ENCODE results near the gene ZSCAN9. TPM values are rescaled to one million over a fixed set of nuclear protein-coding genes. Genes with fewer than 3 reads are reported as not detected.

Gene ZSCAN9
- total RNA-seq, 1 donor from 2014 or later, result 8.2 TPM

GRCh38 chr6:28218312-28219248 lies 6.5 kb upstream of the ZSCAN9 start:
- DNase-seq, result peak; percentile 91
- ATAC-seq (ENCODE audit: poor library complexity), result peak; percentile 97
- intact Hi-C loops (cut with DNase I), result no loop called here

DNA sequence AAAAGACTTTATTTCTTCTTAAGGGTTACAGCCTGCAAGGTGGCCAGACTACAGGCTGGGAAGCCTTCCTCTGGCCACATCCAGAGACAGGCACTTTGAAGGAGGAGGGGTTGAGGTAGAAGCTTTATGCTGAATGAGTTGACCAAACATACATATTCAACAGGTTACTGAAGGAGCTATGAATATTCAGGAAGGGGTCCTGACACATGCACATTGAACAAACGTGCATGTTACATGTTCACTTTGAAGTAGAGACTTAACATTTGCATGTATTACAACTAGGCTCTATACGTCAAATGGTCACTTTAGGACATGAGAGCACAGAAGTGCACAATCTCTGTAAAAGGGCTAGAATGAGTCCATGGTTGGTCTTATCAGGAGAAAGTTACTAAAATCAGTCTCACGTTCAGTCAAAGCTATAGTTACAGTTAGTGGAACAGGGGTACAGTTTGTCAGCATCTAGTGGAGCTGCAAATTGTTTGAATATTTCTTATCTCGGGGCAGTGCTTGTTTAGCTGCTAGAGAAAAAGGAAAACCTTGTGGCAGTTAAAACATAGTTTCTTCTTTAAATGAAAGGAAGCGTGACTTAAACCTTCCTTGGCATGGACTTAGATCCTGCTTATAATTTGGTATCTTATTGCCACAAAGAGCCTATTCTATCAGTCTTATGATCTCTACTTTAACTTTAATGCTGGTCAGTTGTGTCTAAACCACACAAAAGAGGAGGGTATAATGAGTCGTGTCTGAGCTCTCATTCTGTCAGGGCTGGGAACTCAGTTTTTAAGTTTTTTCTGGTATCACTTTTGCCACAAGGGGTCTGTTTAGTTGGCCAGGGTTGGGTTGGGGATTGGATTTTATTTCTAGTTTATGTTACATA lies 4.6 kb upstream of the ZSCAN9 start:
- ATAC-seq (ENCODE audit: poor library complexity) (no peak), DNase-seq (no peak)
- intact Hi-C loops (cut with DNase I), result loop anchor here (10.0 kb wide), 1 partner anchor 134 kb away; no protein-coding TSS in a partner anchor

DNA sequence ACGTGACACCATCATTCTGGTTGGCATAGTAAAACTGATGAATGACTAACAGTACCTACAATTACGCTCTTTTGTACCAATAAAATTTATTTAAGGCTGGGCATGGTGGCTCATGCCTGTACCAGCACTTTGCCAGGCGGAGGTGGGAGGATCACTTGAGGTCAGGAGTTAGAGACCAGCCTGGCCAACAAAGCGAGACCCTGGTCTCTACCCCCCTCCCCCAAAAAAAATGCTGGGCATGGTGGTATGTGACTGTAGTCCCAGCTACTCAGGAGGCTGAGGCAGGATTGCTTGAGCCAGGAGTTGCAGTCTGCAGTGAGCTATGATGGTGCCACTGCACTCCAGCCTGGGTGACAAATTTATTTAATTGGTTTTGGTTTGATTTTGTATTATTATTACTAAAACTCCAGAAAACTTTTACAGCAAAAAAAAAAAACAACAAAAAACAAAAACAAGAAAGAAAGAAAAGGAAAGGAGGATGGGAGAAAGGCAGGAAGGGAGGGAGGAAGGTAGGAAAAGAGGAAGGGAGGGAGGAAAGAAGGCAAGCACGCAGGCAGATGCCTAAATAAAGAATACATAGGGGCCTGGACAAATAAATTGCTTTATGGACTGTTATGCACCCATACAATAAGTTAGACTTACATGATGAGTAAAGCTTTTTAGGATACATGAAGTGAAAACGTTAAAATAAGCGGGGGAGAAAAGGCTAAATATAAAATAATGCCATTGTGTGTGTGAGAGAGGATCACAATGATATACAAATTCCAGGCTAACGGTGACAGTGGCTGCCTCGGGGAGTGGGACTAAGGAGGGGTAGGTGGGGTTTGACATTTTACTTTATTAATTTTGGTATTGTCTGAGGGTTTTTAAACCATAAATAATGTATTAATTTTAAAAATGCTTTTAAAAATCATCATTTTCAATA lies 682 bp upstream of the ZSCAN9 start:
- intact Hi-C loops (cut with DNase I), result loop anchor here (5.0 to 10.0 kb wide), 2 partner anchors 92 to 130 kb away; no protein-coding TSS in a partner anchor
- no peak for ATAC-seq (ENCODE audit: poor library complexity)
- no peak for DNase-seq

DNA sequence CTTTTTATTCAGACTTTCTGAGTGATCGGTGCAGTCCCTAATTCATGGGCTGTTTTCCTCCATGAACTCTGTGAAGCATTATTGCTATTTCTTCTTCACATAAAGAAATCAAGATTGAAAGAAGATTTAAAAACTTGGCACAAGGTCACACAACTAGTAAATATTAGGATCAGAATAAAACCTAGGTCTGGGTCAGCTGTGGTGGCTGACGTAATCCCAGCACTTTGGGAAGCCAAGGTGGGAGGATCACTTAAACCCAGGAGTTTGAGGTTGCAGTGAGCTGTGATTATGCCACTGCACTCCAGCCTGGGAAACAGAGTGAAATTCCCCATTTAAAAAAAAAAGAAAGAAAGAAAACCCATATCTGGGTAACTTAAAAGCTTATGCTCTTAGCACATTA lies 1.4 kb downstream of the ZSCAN9 start:
- DNase-seq (no peak), ATAC-seq (ENCODE audit: poor library complexity) (no peak)
- intact Hi-C loops (cut with DNase I), result loop anchor here (5.0 to 10.0 kb wide), 2 partner anchors 94 to 128 kb away; no protein-coding TSS in a partner anchor

DNA sequence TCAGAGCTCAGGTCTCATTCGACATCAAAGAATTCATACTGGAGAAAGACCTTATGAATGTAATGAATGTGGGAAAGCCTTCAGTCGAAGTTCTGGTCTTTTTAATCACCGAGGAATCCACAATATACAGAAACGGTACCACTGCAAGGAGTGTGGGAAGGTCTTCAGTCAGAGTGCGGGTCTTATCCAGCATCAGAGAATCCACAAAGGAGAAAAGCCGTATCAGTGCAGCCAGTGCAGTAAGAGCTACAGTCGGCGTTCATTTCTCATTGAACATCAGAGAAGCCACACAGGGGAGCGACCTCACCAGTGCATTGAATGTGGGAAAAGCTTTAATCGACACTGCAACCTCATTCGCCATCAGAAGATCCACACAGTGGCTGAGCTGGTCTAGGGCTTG lies 7.7 kb downstream of the ZSCAN9 start:
- DNase-seq (no peak), ATAC-seq (ENCODE audit: poor library complexity) (no peak)
- intact Hi-C loops (cut with DNase I), result no loop called here

DNA sequence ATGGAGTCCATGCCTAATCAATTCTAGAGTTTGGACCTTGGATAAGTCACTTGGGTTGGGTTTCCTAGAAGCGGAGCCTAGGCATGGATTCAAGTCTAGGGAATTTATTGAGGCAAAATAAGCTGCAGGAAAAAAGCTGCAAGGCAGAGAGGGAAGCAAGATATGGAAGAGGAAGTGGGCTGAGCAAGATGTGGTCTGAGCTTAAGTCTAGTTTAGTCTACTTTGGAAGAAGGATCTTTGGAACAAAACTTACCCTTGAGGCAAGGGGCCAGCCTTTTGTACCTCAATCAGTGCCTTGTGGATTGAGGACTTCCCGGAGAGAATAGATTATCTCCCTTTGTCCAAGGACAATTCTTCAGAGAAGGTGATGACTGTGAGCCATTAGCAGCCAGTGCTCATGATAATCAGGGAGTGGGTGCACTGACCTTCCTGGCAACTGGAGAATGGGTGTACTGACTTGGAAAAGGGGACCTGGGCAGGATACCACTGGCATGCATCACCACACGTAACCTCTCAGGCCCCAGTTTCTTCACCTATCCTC lies 10.9 kb downstream of the ZSCAN9 start:
- intact Hi-C loops (cut with DNase I), result no loop called here
- ATAC-seq (ENCODE audit: poor library complexity), result no peak
- no peak for DNase-seq

- ATAC-seq (ENCODE audit: poor library complexity) (no peak), DNase-seq (no peak)
- intact Hi-C loops (cut with DNase I), result no loop called here
Measured at GRCh38 chr6:28239636-28240035, 14.6 kb downstream of the ZSCAN9 start.

- ATAC-seq (ENCODE audit: poor library complexity) (no peak), DNase-seq (no peak)
- intact Hi-C loops (cut with DNase I), result no loop called here
Measured at GRCh38 chr6:28240471-28240870, 15.4 kb downstream of the ZSCAN9 start.

DNA sequence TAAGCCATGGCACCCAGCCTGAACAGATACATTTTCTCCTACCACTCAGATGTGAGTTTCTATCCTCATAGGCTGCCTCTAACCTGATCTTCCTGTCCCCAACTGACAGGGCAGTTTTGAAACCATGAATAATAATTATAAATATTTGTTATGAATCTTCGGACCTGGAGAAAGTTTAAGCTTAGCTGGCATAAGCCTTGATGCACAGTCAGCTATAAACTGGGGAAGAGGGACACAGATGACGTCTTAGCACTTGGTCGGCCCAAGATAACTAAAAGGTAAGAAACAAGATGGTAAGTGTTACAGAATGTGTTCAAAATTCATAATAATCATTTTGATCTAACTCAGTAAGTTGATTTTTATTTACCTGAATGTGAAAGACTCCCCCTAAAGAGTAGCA lies 18.9 kb downstream of the ZSCAN9 start:
- no peak for DNase-seq

DNA sequence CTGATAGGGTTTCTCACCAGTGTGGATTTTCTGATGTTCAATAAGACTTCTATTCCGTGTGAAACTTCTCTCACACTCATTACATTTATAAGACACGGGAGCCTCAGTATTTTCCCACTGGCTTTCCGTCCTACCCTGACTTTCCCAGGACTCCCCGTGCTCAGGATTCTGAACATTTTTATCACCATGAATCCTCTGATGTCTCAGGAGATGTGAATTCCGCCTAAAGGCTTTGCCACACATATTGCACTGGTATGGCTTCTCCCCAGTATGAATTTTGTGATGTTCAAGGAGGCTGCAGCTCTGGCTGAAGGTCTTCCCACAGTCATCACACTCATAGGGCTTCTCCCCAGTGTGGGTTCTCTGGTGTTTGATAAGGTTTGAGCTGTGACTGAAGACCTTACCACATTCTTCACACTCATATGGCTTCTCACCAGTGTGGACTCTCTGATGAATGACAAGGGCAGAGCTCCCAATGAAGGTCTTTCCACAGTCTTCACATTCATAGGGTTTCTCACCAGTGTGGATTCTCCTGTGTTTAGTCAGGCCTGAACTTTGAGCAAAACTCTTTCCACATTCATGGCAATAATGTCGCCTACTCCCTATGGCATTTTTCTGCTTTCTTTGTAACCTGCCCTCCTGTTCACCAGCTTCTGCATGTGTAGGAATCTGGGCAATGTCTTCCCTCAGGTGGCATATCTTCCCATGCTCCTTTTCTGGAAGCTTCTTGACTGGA lies 20.3 kb downstream of the ZSCAN9 start:
- intact Hi-C loops (cut with DNase I), result no loop called here
- ATAC-seq (ENCODE audit: poor library complexity), result no peak
- no peak for DNase-seq

More for the DNA sequence above, 18.9 kb downstream of the ZSCAN9 start:
- intact Hi-C loops (cut with DNase I), result no loop called here
- no peak for ATAC-seq (ENCODE audit: poor library complexity)

- ATAC-seq (ENCODE audit: poor library complexity) (no peak), DNase-seq (no peak)
- intact Hi-C loops (cut with DNase I), result no loop called here
Measured at GRCh38 chr6:28248916-28249315, 23.8 kb downstream of the ZSCAN9 start.

DNA sequence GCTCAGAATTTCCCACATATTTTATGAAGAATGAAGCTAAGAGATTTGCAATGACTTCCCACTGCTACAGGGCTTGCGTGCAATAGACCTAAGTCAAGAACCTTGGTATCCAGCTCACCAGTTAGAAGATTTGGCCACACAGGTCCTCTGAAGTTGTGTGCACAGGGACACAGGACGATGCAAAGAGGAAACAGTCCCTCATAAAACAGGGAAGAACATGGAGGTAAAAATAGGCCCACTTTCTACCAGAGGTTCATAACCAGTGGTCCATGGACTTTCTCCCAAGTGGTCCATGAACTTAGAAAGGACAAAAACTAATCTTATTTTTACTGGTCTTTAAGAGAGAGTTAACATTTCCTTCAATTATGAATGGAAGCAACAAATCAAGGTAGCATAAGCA lies 25.7 kb downstream of the ZSCAN9 start:
- ATAC-seq (ENCODE audit: poor library complexity), result no peak

GRCh38 chr6:28251661-28252008 lies 26.6 kb downstream of the ZSCAN9 start:
- DNase-seq (no peak), ATAC-seq (ENCODE audit: poor library complexity) (peak; percentile 34)
- intact Hi-C loops (cut with DNase I), result no loop called here

More for the DNA sequence above, 25.7 kb downstream of the ZSCAN9 start:
- no peak for DNase-seq
- intact Hi-C loops (cut with DNase I), result no loop called here

DNA sequence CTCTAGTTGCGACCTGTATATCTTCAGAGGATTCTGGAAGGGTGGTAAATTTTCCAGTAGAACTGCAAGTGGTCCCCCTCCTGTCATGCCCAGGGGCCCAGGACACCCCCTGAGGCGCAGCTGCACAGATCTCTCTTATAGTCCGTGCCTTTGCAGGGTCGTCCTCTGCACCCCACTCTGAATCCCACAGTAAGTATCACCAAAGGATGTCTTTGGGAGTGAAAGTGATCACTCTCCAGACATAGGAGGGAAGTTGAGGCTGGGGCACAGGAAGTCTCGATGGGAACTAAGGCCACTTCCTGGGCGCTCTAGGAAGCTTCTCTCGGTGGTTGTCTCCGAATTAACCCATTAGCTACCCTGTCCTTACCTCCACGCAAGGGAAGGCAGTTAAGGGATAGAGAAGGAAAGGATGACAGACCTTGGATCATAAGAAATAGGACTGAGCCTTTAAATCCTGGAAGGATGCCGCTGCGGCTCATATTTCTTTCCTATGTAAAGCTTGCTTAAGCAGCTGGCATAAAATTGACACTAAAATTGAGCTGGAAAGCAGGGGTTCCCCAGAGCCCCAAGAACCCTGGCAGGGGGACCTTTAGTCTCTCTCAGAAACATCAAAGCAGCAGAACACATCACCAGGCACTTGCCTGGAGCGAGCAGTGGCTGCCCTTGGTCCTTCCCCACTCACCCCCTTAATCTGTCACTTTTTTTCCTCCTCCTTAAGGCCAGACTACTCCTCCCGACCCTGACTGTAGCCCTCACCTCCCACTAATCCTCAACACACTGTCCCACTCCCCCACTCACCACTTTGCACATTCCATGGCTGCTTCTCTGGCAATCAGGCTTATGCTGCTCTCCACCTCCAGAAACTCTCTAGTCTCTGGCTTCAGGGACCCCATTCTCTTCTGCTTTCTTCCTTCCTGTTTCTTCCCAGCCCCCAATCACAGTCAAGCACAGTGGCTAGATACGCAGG lies 27.2 kb downstream of the ZSCAN9 start, which contains the start of gene ZKSCAN4:
TSS of gene ZKSCAN4 (minus strand) at position 261 of the 967 bp plus-strand sequence. CDS start 289 bp downstream, outside the sequence.
- peak; percentile 73 for DNase-seq
- intact Hi-C loops (cut with DNase I), result no loop called here
- ATAC-seq (ENCODE audit: poor library complexity), result peak; percentile 99

DNA sequence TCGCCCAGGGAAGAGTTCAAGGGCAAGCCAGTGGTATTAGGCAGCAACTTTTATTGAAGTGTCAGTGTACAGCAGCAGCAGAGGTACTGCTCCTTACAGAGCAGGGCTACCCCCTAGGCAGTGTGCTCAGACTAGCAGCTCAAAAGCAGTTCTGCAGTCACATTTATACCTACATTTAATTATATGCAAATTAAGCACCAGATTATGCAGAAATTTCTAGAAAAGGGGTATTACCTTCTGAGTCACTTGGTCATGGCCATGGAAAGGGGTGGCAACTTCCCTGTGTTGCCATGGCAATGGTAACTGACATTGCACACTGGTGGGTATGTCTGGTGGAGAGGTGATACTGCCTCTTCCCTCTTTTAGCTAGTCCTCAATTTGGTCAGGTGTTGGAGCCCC lies 29.0 kb downstream of the ZSCAN9 start:
- DNase-seq (no peak), ATAC-seq (ENCODE audit: poor library complexity) (no peak)
- intact Hi-C loops (cut with DNase I), result no loop called here

GRCh38 chr6:28257042-28257441 lies 32.0 kb downstream of the ZSCAN9 start:
- no peak for ATAC-seq (ENCODE audit: poor library complexity)
- DNase-seq, result no peak
- intact Hi-C loops (cut with DNase I), result no loop called here

Data from Right ventricle myocardium superior (tissue), 1 donor.